IPS-15b (cell line): Measurements from ENCODE around the gene KCNJ6.
"Not testable (repeated sequence)": the region's sequence is repeated elsewhere in the genome, so short reads cannot be mapped to it uniquely, and the experiment has no call there.

Experiments
- H3K27me3 ChIP-seq: one replicate; pipeline ENCODE4 v1.6.1; 2013; ENCODE audit warnings: low read length; ENCODE audit not compliant: control insufficient read depth, insufficient read depth
- H3K36me3 ChIP-seq: one replicate; pipeline ENCODE4 v1.6.1; 2013; ENCODE audit warnings: low read length; ENCODE audit not compliant: control insufficient read depth, insufficient read depth
- H3K4me1 ChIP-seq: one replicate; pipeline ENCODE4 v1.6.1; 2013; ENCODE audit warnings: mild to moderate bottlenecking, low read length; ENCODE audit not compliant: control insufficient read depth, insufficient read depth
- H3K4me3 ChIP-seq: one replicate; pipeline ENCODE4 v1.5.1; 2013; ENCODE audit warnings: low read depth, low read length
- H3K9ac ChIP-seq: one replicate; pipeline ENCODE4 v1.6.1; 2013; ENCODE audit warnings: low read depth, mild to moderate bottlenecking, low read length
- H3K9me3 ChIP-seq: one replicate; pipeline ENCODE4 v1.6.1; 2013; ENCODE audit warnings: mild to moderate bottlenecking, low read length; ENCODE audit not compliant: control insufficient read depth, insufficient read depth

KCNJ6 gene

GRCh38 chr21:37579356-37579755 is 336.9 kb downstream of the KCNJ6 start:
- H3K4me3 ChIP-seq: no peak overlapping the region
- no peak overlapping the region for H3K9ac ChIP-seq
- no peaks in the 10 kb centered on the region for H3K36me3 ChIP-seq
- no peaks in the 10 kb centered on the region for H3K4me1 ChIP-seq
- no peaks in the 10 kb centered on the region for H3K9me3 ChIP-seq
- H3K27me3 ChIP-seq: no peaks in the 10 kb centered on the region

GRCh38 chr21:37578471-37579126 is 337.7 kb downstream of the KCNJ6 start:
- no peaks in the 10 kb centered on the region for H3K27me3 ChIP-seq
- no peaks in the 10 kb centered on the region for H3K36me3 ChIP-seq
- H3K4me1 ChIP-seq: no peaks in the 10 kb centered on the region
- H3K4me3 ChIP-seq: no peak overlapping the region
- H3K9ac ChIP-seq: no peak overlapping the region
- no peaks in the 10 kb centered on the region for H3K9me3 ChIP-seq

- H3K36me3 ChIP-seq, H3K27me3 ChIP-seq, H3K9me3 ChIP-seq, H3K9ac ChIP-seq, H3K4me1 ChIP-seq, H3K4me3 ChIP-seq: not testable (repeated sequence)
These were observed 339.3 kb downstream of the KCNJ6 start for GRCh38 chr21:37576929-37577328.

DNA sequence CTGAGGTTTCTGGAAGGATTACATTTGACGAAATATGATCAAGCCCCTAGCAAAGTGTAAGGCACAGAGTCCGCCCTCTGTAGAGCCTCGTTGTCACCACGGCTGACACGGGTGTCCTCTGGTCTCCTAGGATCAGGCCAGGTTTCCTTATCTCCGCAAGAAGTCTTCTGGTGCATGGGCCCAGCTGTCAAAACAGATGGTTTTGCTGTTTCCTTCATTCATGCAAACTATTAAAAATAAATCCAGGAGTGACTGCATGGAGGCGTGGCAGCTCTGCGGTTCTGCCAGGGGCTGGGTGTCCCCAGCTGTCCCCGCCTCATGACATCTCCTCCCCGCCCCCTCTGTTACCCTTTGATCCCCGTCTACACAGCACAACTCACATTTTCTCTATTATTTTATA is 340.7 kb downstream of the KCNJ6 start:
- Histone ChIP-seq H3K4me1 (no peaks in the 10 kb centered on the region), H3K36me3 (no peaks in the 10 kb centered on the region), H3K9ac (no peak overlapping the region), H3K27me3 (no peaks in the 10 kb centered on the region), H3K9me3 (no peaks in the 10 kb centered on the region), H3K4me3 (no peak overlapping the region)

- H3K9me3 ChIP-seq: no peaks in the 10 kb centered on the region
- H3K4me3 ChIP-seq: no peak overlapping the region
- H3K4me1 ChIP-seq: no peaks in the 10 kb centered on the region
- H3K36me3 ChIP-seq: no peaks in the 10 kb centered on the region
- H3K9ac ChIP-seq: no peak overlapping the region
- no peaks in the 10 kb centered on the region for H3K27me3 ChIP-seq
These were observed 341.5 kb downstream of the KCNJ6 start for GRCh38 chr21:37574751-37575150.

DNA sequence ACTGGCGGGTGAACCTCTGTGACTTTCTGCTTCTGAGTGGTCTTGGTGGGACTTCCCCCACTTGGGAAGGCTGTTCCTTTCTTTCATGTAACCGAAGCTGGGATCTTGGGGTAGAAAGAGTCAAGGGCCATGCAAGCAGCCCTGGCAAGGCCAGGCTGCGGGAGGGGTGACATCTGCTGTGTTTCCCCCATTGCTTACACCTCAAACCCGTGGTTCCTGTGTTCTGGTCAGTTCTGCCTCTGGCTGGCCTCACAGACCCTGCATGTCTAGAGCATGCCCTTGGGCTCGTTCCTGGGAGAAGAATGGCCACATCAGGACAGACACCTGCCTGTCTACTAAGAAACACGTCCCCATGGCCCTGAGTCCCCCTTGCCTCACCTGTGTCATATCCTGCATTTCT is 341.9 kb downstream of the KCNJ6 start:
- H3K9ac ChIP-seq: no peak overlapping the region
- H3K36me3 ChIP-seq: no peaks in the 10 kb centered on the region
- H3K27me3 ChIP-seq: no peaks in the 10 kb centered on the region
- H3K4me3 ChIP-seq: no peak overlapping the region
- no peaks in the 10 kb centered on the region for H3K9me3 ChIP-seq
- H3K4me1 ChIP-seq: no peaks in the 10 kb centered on the region

- Histone ChIP-seq H3K27me3 (no peaks in the 10 kb centered on the region), H3K4me1 (no peaks in the 10 kb centered on the region), H3K4me3 (no peak overlapping the region), H3K9ac (no peak overlapping the region), H3K9me3 (no peaks in the 10 kb centered on the region), H3K36me3 (no peaks in the 10 kb centered on the region)
These were observed 344.8 kb downstream of the KCNJ6 start for GRCh38 chr21:37571442-37571841.

DNA sequence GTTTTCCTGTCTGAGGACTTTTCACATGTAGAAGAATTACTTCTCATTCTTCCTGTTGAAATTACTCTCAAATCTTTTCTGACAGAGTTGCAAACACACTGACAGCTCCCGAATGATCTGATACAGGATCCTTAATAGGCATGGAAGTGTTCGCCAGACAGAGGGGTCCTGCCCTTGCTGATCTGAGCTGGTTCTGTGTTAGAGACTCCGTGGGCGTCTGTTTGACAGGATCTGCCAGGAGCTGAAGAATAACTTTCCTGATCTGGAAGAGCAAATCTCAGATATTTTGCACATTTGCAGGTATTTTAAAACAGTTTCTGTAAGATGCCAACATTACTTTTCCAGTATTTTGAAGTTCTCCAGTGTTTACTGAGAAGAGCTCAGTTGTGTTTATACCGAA is 347.3 kb downstream of the KCNJ6 start:
- Histone ChIP-seq H3K9ac (no peak overlapping the region), H3K36me3 (no peaks in the 10 kb centered on the region), H3K4me3 (no peak overlapping the region), H3K9me3 (no peaks in the 10 kb centered on the region), H3K4me1 (peaks cover 8% of the 10 kb centered on the region), H3K27me3 (no peaks in the 10 kb centered on the region)

DNA sequence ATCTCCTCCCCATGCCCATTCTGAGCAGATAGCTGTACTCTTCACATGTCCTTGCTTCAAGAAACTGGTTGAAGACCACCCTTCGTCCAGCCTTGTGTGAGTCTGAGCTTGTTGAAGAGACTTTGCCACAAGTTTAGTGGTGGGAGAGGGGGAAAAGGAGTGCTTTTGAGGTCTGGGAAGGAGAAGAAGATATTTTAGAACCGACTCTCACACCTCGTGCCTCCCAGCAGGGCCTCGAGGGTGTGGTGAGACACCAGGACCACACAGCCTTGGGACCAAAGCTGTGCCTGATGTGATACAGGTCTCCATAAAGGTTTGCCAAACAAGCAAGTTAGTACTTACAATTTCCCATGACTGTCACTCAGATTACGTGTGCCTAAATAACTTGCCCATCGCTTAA is 347.8 kb downstream of the KCNJ6 start:
- Histone ChIP-seq H3K9ac (no peak overlapping the region), H3K36me3 (no peaks in the 10 kb centered on the region), H3K4me1 (peaks cover 8% of the 10 kb centered on the region), H3K27me3 (peaks cover under 1% of the 10 kb centered on the region), H3K4me3 (no peak overlapping the region), H3K9me3 (no peaks in the 10 kb centered on the region)

GRCh38 chr21:37566790-37567615 is 349.3 kb downstream of the KCNJ6 start:
- Histone ChIP-seq H3K36me3 (no peaks in the 10 kb centered on the region), H3K27me3 (peaks cover 13% of the 10 kb centered on the region), H3K9ac (no peak overlapping the region), H3K9me3 (no peaks in the 10 kb centered on the region), H3K4me1 (peaks cover 8% of the 10 kb centered on the region), H3K4me3 (no peak overlapping the region)

DNA sequence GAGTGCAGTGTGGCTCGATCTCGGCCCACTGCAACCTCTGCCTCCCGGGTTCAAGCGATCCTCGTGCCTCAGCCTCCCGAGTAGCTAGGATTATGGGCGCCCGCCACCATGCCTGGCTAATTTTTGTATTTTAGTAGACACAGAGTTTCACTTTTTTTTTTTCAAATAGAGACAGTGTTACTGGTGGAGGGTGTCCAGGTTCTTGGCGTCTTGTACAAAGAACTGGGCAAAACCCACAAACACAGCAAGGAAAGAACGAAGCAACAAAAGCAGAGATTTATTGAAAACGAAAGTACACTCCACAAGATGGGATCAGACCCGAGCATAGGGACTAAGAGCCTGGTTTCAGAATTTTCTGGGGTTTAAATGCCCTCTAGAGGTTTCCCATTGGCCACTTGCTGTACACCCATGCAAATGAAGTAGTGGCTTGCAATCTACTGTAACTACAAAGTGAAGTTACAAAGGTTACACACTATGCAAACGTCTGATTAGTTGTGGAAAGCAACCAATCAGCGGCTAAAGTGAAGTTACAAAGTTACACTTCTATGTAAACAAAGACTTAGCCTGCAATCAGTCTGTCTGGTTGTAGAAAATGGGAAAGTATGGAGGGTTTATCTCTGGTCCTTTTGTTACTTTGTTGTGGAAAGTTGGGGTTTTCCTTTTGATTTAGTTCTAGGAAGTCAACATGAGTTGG is 350.6 kb downstream of the KCNJ6 start:
- no peak overlapping the region for H3K9ac ChIP-seq

More for the DNA sequence above, 350.6 kb downstream of the KCNJ6 start:
- no peaks in the 10 kb centered on the region for H3K36me3 ChIP-seq
- peaks cover 8% of the 10 kb centered on the region for H3K4me1 ChIP-seq
- no peak overlapping the region for H3K4me3 ChIP-seq
- H3K27me3 ChIP-seq: peaks cover 13% of the 10 kb centered on the region
- H3K9me3 ChIP-seq: no peaks in the 10 kb centered on the region
